HepG2 (cell line): ENCODE data around the gene MCEE. TPM values are rescaled to one million over a fixed set of nuclear protein-coding genes. Genes with fewer than 3 reads are reported as not detected.
A peak's percentile ranks its signal among the peaks of the same experiment; 100 is the strongest.

Source experiments
- ATAC-seq: fragments of 200-7000 bp; cut with Tn5 transposase; 3 replicates; pipeline ENCODE4 v1.9.1; 2020; ENCODE audit warnings: mild to moderate bottlenecking, moderate library complexity
- BruUV-seq: library from RNA; stranded (reverse); fragments of 400-500 nt; replicated peaks from 2 replicates; lab custom pipeline; 2021; lab: Mats Ljungman, UMichigan
- CTCF ChIA-PET: fragments of 300-600 bp; formaldehyde crosslinking; extraction: SDS; loops from one replicate; lab custom pipeline; 2021; ENCODE audit warnings: low total read pairs, inconsistent platforms, low intra/inter-chr PET ratio; lab: Yijun Ruan, JAX
- POLR2A ChIA-PET: fragments of 350-600 bp; sonication (Branson Sonifier 250); formaldehyde crosslinking; loops from one replicate; lab custom pipeline; 2020; ENCODE audit warnings: antibody characterized with exemption, inconsistent platforms; lab: Yijun Ruan, JAX
- DNase-seq: peaks from one replicate; pipeline ENCODE4 v3.0.0-alpha.2; 2015; ENCODE audit warnings: low spot score
- FAIRE-seq: peaks from 3 replicates; lab custom pipeline; 2011; peaks lifted over from hg19 to GRCh38; lab: Jason Lieb, UNC
- H2AFZ ChIP-seq: one replicate; pipeline ENCODE4 v1.6.1; 2011; ENCODE audit warnings: low read length, inconsistent platforms
- H3K27ac ChIP-seq: fragments of 300-600 bp; 3 replicates; pipeline ENCODE4 v1.8.0; 2011; ENCODE audit warnings: mixed run types, mild to moderate bottlenecking, mixed read lengths, low read length, inconsistent platforms; ENCODE audit not compliant: insufficient read depth; ENCODE audit errors: extremely low read length
- H3K27me3 ChIP-seq, 2 experiments: fragments of 200-600 bp in 1 of 2; 2 replicates in 1 of 2; 3 replicates in 1 of 2; pipeline versions ENCODE4 v1.6.0 to v1.8.0; 2011; ENCODE audit warnings: low read length in 2 of 2, mild to moderate bottlenecking in 2 of 2, moderate library complexity in 2 of 2, inconsistent platforms in 1 of 2; ENCODE audit not compliant: insufficient read depth in 2 of 2, control insufficient read depth in 1 of 2
- H3K36me3 ChIP-seq, 2 experiments: fragments of 200-600 bp in 1 of 2; replicated peaks in 1 of 2; 2 replicates in 1 of 2; 3 replicates in 1 of 2; pipeline versions ENCODE4 v1.5.1 to v1.8.0; 2011; ENCODE audit warnings: low read length in 2 of 2, inconsistent platforms in 1 of 2; ENCODE audit not compliant: insufficient read depth in 2 of 2, control insufficient read depth in 1 of 2
- H3K4me1 ChIP-seq: 2 replicates; pipeline ENCODE4 v1.5.1; 2012; ENCODE audit warnings: low read length, inconsistent platforms; ENCODE audit not compliant: insufficient read depth
- H3K4me2 ChIP-seq: 2 replicates; pipeline ENCODE4 v1.6.0; 2011; ENCODE audit warnings: low read depth, low read length, inconsistent platforms
- H3K4me3 ChIP-seq, 3 experiments: fragments of 200-600 bp in 1 of 3; sonication (generic), shearing (Covaris generic) in 1 of 3; replicated peaks in 1 of 3; 2 replicates each; pipeline ENCODE4 v1.5.1; 2011 to 2016; ENCODE audit warnings: low read length in 3 of 3, inconsistent platforms in 2 of 3, low read depth in 2 of 3, mild to moderate bottlenecking in 2 of 3, control low read depth in 1 of 3, mixed read lengths in 1 of 3; ENCODE audit not compliant: insufficient read depth in 1 of 3
- H3K79me2 ChIP-seq: one replicate; pipeline ENCODE4 v1.6.1; 2011; ENCODE audit warnings: low read length, inconsistent platforms; ENCODE audit not compliant: insufficient read depth
- H3K9ac ChIP-seq: 2 replicates; pipeline ENCODE4 v1.6.0; 2011; ENCODE audit warnings: mild to moderate bottlenecking, low read depth, low read length, inconsistent platforms; ENCODE audit not compliant: insufficient read depth
- H3K9me3 ChIP-seq: 2 replicates; pipeline ENCODE4 v1.5.1; 2012; ENCODE audit warnings: mild to moderate bottlenecking, low read length
- H4K20me1 ChIP-seq: 2 replicates; pipeline ENCODE4 v1.6.0; 2011; ENCODE audit warnings: inconsistent platforms, mild to moderate bottlenecking, low read length, moderate library complexity; ENCODE audit not compliant: insufficient read depth
- AGO2 ChIP-seq: fragments of 200-400 bp; formaldehyde crosslinking; optimal IDR thresholded peaks from 2 replicates; pipeline ENCODE3; 2017; ENCODE audit warnings: mild to moderate bottlenecking, low read depth, low read length, moderate library complexity
- HMG20A ChIP-seq: IDR thresholded peaks from 2 replicates; pipeline ENCODE4 v1.6.1; 2016; ENCODE audit warnings: borderline replicate concordance
- KDM1A ChIP-seq: IDR thresholded peaks from 2 replicates; pipeline ENCODE4 v1.6.1; 2016; ENCODE audit warnings: missing compliant biosample characterization
- POLR2AphosphoS5 ChIP-seq: IDR thresholded peaks from 2 replicates; pipeline ENCODE4 v1.6.1; 2012; ENCODE audit warnings: low read depth, low read length
- RBFOX2 ChIP-seq: fragments of 200-400 bp; formaldehyde crosslinking; IDR thresholded peaks from 2 replicates; pipeline ENCODE4 v1.6.1; 2017; ENCODE audit warnings: low read depth, mild to moderate bottlenecking, low read length
- TCF7L2 ChIP-seq: IDR thresholded peaks from 2 replicates; pipeline ENCODE4 v1.6.1; 2011; ENCODE audit warnings: mild to moderate bottlenecking, low read depth, low read length, moderate library complexity
- ZNF253 ChIP-seq: sonication (generic); formaldehyde crosslinking; IDR thresholded peaks from 2 replicates; pipeline ENCODE4 v1.8.0; 2022; ENCODE audit warnings: mild to moderate bottlenecking, missing genetic modification reagents, borderline replicate concordance
- ZNF598 ChIP-seq: sonication (generic); formaldehyde crosslinking; IDR thresholded peaks from 2 replicates; pipeline ENCODE4 v1.5.1; 2020; ENCODE audit warnings: mild to moderate bottlenecking, missing genetic modification reagents, borderline replicate concordance
- WGBS: methylation state at CpG from one replicate; pipeline ENCODE4 v1.1.6; 2017; ENCODE audit warnings: low lambda C conversion rate; 5-methylcytosine and 5-hydroxymethylcytosine counted together
- in situ Hi-C: cut with HindIII; loops from 2 replicates; pipeline ENCODE4 v1.10.0; 2017; ENCODE audit warnings: low pct_unique_long_range_greater_than_20kb; ENCODE audit not compliant: extremely low pct_ligation_motif_present
- intact Hi-C: fragments of 100-400 bp; cut with micrococcal nuclease; formaldehyde crosslinking; loops from one replicate; pipeline ENCODE4 v1.10.0; 2022; ENCODE audit not compliant: unreplicated experiment
- polyA plus RNA-seq, 8 experiments: library from polyadenylated mRNA; depleted of rRNA in 3 of 8; stranded (reverse) in 7 of 8; unstranded in 1 of 8; fragments of >200 nt; fragmentation: Illumina TruSeq in 4 of 8; extraction: Trizol in 4 of 8; gene quantifications; 2 replicates each; pipeline versions ENCODE4 v1.2.1 to v1.2.3, GENCODE V29; 2011 to 2016; ENCODE audit warnings: low read depth in 4 of 8, missing spikeins in 1 of 8, mixed read lengths in 1 of 8; ENCODE audit not compliant: insufficient read depth in 1 of 8
- total RNA-seq, 5 experiments: library from RNA; depleted of rRNA; stranded (reverse); fragments of >200 nt; fragmentation: Illumina TruSeq; extraction: Trizol; gene quantifications; 2 replicates each; pipeline ENCODE4 v1.2.3, GENCODE V29; 2016; ENCODE audit warnings: low read depth in 1 of 5
- TF ChIP-seq, protein P1 (sequence below): IDR thresholded peaks from 2 replicates; pipeline ENCODE4 v1.6.1; 2016; ENCODE audit warnings: low read depth
- TF ChIP-seq, protein P2 (sequence below): sonication (generic); formaldehyde crosslinking; IDR thresholded peaks from 2 replicates; pipeline ENCODE4 v1.4.0; 2020; ENCODE audit warnings: missing genetic modification reagents, low read depth, mild to moderate bottlenecking, borderline replicate concordance
- TF ChIP-seq, protein P3 (sequence below): sonication (generic); formaldehyde crosslinking; IDR thresholded peaks from 2 replicates; pipeline ENCODE4 v1.8.1; 2022; ENCODE audit warnings: low read depth, mild to moderate bottlenecking, missing genetic modification reagents

Gene MCEE
- total and polyA plus RNA-seq, 2 of the 13 experiments (the other 11 are each of a cell fraction or from before 2014, with no cell fraction given) = 32.0 to 66.9 TPM

DNA sequence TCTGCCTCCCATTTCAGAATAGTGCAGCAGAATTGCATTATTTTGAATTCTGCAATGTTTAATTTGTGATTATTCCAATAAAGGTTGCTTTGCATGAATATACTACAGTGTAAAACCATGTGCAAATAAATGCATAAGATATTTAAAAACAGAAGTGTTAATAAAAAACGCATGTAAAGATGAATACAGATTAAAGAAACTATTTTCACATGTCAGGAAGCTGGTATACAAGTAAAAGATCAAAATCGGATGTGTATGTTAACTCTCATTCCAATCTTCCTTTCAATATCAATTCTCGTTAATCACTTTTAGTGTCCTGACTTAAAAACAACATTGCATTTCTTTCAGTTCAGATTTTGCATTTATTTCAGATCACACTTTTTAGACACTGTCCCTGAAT lies 3.1 kb downstream of the MCEE start:
- Histone ChIP-seq H3K4me3 (peak overlapping the region in 2 of 3 experiments; percentile 17 to 94; a peak in 2 of 6 replicates), H3K36me3 (peaks cover 9 to 20% of the 10 kb centered on the region in 2 experiments), H3K4me1 (peaks cover 51% of the 10 kb centered on the region), H3K27ac (no peak overlapping the region), H2AFZ (no peak overlapping the region), H4K20me1 (peaks cover 10% of the 10 kb centered on the region; the same call in 1 of the 2 replicates), H3K9ac (no peak overlapping the region)
- CTCF ChIA-PET = no interaction called here
- in situ Hi-C loops (no loop called here), intact Hi-C loops (no loop called here)
- 87% methylated on average over 3 of the region's 3 CpGs for WGBS
- no TSS peak for BruUV-seq
- TF ChIP-seq HMG20A (CRISPR knock-in tag) (no peak), ZNF253 (CRISPR knock-in tag) (no peak), RBFOX2 (peak; percentile 71), AGO2 (peak; percentile 54), ZNF598 (CRISPR knock-in tag) (no peak), TCF7L2 (0 out of 2 replicates have a peak, but pooled peaks have one; percentile 36), KDM1A (no peak), POLR2AphosphoS5 (0 out of 2 replicates have a peak, but pooled peaks have one; percentile 9)
- TF ChIP-seq, protein P1, sequence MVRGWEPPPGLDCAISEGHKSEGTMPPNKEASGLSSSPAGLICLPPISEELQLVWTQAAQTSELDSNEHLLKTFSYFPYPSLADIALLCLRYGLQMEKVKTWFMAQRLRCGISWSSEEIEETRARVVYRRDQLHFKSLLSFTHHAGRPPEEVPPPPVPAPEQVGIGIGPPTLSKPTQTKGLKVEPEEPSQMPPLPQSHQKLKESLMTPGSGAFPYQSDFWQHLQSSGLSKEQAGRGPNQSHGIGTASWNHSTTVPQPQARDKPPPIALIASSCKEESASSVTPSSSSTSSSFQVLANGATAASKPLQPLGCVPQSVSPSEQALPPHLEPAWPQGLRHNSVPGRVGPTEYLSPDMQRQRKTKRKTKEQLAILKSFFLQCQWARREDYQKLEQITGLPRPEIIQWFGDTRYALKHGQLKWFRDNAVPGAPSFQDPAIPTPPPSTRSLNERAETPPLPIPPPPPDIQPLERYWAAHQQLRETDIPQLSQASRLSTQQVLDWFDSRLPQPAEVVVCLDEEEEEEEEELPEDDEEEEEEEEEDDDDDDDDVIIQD (CRISPR knock-in tag) = no peak
- TF ChIP-seq, protein P2, sequence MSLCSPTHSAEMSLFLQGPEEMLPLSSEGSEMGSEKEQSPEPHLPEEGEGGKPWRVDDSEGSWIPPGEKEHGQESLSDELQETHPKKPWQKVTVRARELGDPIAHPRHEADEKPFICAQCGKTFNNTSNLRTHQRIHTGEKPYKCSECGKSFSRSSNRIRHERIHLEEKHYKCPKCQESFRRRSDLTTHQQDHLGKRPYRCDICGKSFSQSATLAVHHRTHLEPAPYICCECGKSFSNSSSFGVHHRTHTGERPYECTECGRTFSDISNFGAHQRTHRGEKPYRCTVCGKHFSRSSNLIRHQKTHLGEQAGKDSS = no peak
- TF ChIP-seq, protein P3, sequence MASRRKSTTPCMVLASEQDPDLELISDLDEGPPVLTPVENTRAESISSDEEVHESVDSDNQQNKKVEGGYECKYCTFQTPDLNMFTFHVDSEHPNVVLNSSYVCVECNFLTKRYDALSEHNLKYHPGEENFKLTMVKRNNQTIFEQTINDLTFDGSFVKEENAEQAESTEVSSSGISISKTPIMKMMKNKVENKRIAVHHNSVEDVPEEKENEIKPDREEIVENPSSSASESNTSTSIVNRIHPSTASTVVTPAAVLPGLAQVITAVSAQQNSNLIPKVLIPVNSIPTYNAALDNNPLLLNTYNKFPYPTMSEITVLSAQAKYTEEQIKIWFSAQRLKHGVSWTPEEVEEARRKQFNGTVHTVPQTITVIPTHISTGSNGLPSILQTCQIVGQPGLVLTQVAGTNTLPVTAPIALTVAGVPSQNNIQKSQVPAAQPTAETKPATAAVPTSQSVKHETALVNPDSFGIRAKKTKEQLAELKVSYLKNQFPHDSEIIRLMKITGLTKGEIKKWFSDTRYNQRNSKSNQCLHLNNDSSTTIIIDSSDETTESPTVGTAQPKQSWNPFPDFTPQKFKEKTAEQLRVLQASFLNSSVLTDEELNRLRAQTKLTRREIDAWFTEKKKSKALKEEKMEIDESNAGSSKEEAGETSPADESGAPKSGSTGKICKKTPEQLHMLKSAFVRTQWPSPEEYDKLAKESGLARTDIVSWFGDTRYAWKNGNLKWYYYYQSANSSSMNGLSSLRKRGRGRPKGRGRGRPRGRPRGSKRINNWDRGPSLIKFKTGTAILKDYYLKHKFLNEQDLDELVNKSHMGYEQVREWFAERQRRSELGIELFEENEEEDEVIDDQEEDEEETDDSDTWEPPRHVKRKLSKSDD (CRISPR knock-in tag) = no peak
- TF ChIP-seq, all 625 proteins: peak for 4
- H3K79me2 ChIP-seq = peaks cover 61% of the 10 kb centered on the region
- no peak for DNase-seq
- peaks cover 7% of the 10 kb centered on the region for H3K9me3 ChIP-seq
- H3K4me2 ChIP-seq = peak overlapping the region; percentile 96
- no peaks in the 10 kb centered on the region; a peak in 1 of 5 replicates for H3K27me3 ChIP-seq
- POLR2A ChIA-PET = interaction anchor here (0.7 to 1.4 kb wide), 3 partner anchors 58 to 370 kb away, joined by 4 to 7 read pairs (median 5); partner anchors contain the start of gene NAGK
- ATAC-seq = no peak
- FAIRE-seq = no peak
